Testis (tissue), 2 donors: ENCODE data around the gene B4GALNT2.

ENCODE experiments used
- CTCF ChIP-seq, 3 experiments: fragments of 450-650 bp in 2 of 3; fragments of 200-600 bp in 1 of 3; sonication (generic) in 1 of 3; IDR thresholded peaks; one replicate each; pipeline ENCODE4 v1.5.1; 2016 to 2019; ENCODE audit warnings: antibody characterized with exemption in 3 of 3, mild to moderate bottlenecking in 2 of 3, moderate library complexity in 1 of 3
- POLR2A ChIP-seq: fragments of 450-650 bp; IDR thresholded peaks from one replicate; pipeline ENCODE4 v1.6.1; 2017; ENCODE audit warnings: antibody characterized with exemption, mild to moderate bottlenecking, moderate library complexity

DNA sequence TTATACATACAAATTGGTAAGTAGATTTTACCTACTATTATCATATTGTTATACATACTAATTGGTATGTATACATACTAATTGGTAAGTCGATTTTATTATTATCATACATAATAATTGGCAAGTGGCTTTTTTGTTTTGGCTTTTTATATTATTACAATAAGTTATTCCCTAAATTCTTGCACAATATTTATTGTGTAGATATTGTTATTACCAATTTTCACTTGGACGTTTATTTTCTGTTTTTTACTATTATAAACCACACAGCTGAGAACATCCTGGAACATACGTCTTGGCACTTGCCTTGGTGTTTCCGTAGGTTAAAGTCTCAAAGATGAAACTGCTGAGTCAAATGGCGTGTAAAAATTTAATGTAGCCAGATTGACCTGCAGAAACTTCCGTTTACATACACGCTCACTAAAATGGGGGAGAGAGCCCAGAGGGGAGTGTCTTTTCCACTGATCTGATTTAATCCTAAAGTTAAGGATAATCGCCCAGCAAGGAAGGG lies 58.9 kb downstream of the B4GALNT2 start:
- TF ChIP-seq CTCF (IDR thresholded peaks at IDR 0.05): no peak
- TF ChIP-seq POLR2A: no peak
